HG03045 (cell line): ENCODE results near the gene TTLL4.
"Not testable (repeated sequence)": the region's sequence is repeated elsewhere in the genome, so short reads cannot be mapped to it uniquely, and the experiment has no call there.

Experiments used
- ATAC-seq: cut with Tn5 transposase; IDR thresholded peaks from one replicate; pipeline ENCODE4 v1.9.1; 2021; ENCODE audit warnings: mild to moderate bottlenecking, moderate library complexity; ENCODE audit not compliant: unreplicated experiment

Gene TTLL4, protein sequence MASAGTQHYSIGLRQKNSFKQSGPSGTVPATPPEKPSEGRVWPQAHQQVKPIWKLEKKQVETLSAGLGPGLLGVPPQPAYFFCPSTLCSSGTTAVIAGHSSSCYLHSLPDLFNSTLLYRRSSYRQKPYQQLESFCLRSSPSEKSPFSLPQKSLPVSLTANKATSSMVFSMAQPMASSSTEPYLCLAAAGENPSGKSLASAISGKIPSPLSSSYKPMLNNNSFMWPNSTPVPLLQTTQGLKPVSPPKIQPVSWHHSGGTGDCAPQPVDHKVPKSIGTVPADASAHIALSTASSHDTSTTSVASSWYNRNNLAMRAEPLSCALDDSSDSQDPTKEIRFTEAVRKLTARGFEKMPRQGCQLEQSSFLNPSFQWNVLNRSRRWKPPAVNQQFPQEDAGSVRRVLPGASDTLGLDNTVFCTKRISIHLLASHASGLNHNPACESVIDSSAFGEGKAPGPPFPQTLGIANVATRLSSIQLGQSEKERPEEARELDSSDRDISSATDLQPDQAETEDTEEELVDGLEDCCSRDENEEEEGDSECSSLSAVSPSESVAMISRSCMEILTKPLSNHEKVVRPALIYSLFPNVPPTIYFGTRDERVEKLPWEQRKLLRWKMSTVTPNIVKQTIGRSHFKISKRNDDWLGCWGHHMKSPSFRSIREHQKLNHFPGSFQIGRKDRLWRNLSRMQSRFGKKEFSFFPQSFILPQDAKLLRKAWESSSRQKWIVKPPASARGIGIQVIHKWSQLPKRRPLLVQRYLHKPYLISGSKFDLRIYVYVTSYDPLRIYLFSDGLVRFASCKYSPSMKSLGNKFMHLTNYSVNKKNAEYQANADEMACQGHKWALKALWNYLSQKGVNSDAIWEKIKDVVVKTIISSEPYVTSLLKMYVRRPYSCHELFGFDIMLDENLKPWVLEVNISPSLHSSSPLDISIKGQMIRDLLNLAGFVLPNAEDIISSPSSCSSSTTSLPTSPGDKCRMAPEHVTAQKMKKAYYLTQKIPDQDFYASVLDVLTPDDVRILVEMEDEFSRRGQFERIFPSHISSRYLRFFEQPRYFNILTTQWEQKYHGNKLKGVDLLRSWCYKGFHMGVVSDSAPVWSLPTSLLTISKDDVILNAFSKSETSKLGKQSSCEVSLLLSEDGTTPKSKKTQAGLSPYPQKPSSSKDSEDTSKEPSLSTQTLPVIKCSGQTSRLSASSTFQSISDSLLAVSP

DNA sequence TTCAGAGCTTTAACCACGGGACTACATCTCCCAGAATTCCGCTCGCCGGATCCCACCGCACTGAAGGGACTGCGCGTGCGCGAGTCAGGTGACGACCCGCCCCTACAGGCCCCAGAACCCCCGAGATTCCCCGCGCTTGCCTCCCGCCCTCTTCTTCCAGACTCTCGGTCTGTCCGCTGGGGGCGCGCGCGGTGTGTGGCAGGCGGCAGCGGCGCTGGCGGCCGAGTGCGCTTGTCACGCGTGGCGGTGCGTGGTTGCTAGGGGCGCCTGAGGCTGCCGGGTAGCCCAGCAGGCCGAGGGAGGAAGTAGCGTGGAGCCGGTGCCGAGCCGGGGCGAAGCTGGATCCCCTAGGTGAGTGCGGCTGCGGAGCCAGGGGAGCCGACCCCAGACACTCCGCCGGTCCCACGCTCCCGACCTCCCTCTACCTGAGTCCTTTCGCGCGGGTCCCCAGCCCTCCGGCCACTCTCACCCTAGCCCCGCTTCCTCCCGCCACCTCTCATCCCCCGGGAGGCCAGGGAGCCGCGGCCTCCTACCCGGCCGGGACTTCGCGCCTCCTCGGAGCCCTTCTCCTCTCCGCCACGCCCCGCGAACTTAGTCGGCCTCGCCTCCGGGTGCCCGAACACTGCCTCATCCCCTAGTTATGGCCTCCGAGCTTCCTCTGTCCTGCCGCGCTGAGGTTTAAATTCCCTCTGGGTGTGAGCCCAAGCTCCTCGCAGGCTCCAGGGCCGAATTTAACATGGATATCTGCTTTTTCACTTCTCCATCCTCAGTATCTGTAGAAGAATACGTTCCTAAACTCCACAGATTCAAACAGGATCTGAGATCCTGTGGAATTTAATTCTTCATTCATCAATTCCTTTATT, at the start of gene TTLL4:
TTLL4 (plus strand) TSS at position 149 of the 863 bp plus-strand sequence. CDS start 26,842 bp downstream, outside the sequence.
- ATAC-seq = peak; percentile 92

DNA sequence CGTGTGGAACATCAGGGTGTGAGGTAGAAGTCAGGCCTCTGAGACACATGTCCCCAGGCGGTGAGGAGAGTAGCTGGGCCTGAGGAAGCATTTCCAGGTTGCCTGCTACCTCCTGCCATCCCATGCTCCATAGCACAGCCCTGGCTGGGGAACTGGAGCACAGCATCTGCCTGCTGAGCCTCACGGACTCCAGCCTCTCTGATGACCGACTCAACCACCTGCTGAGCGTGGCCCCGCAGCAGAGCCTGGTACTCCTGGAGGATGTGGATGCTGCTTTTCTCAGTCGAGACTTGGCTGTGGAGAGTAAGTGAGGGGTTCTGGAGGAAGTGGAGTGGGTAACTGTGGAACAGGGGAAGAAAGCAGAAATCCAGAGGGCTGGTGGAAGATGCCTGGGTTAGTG, 48.3 kb upstream of the TTLL4 start:
- no peak for ATAC-seq

DNA sequence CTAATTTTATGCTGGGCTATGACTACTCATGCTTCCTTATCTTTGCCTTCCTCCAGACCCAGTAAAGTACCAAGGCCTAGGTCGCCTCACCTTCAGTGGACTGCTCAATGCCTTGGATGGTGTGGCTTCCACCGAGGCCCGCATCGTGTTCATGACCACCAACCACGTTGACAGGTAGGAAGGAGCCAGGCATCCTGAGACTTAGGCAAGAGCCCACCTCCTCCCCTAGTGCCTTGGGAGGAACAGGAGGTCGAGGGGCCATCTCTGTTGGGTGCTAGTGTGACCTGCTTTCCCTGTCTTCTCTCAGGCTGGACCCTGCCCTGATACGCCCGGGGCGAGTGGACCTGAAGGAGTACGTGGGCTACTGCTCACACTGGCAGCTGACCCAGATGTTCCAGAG, 47.8 kb upstream of the TTLL4 start:
- ATAC-seq = no peak

DNA sequence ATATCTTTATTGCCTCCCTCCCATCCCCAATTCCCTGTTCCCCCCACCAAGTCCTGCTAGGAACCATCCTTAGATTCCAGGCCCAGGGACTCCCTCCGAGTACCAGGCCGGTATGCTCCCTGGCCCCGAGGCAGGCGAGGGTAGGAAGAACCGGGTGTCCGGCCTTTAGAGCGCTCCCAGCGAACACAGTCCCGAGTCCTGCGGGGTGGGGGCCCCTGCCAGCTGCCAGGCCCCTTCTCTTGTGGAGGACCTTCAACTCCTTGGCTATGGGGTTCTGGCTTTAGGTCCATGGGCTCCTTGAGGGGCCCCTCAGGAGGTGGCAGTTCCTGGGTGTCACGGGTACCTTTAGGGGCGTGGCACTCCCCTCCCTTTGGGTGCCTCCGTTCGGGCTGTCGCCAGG, 46.7 kb upstream of the TTLL4 start:
- no peak for ATAC-seq

DNA sequence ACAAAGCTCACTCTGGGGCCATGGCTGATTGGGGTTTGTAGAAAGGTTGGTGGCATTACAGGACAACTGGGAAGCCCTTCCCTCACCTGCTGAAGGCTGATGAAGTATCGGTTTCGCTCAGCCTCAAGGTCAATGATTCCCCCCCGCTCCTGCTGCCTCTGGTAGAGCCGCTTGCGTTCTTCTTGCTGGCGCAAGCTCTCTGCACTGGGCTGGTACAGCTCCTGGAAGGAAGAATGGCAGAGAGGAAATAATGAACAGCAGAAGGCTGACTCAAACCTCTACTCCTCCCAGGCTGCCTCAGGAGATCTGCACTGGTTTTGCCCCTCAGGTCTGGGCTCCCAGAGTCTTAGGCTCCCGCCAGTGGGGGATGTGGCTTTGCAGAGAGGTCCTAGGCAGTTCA, 46.0 kb upstream of the TTLL4 start:
- ATAC-seq = no peak

DNA sequence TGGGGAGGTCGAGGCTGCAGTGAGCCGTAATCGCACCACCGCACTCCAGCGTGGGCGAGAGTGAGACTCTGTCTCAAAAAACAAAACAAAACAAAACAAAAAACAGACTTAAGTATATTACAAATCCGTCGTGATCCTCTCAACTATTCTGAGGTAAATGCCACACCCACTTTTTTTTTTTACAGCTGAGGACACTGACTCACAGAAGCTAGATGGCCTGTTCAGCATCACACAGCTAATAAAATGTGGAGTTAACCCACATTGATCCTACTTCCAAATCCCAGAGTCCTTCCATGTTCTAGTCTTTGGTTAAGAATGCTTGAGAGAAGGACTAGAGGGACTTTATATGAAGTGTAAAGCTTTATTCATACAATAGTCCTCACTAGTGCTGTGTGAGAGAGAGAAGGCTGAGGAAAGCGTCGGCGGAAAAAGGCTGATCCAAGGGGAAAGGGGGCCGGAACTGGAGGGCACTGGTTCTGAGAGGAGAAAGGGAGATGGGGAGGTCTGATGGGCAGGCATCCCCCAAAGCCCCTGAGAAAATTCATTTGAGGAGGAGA, 39.5 kb upstream of the TTLL4 start:
- ATAC-seq = peak; percentile 11

DNA sequence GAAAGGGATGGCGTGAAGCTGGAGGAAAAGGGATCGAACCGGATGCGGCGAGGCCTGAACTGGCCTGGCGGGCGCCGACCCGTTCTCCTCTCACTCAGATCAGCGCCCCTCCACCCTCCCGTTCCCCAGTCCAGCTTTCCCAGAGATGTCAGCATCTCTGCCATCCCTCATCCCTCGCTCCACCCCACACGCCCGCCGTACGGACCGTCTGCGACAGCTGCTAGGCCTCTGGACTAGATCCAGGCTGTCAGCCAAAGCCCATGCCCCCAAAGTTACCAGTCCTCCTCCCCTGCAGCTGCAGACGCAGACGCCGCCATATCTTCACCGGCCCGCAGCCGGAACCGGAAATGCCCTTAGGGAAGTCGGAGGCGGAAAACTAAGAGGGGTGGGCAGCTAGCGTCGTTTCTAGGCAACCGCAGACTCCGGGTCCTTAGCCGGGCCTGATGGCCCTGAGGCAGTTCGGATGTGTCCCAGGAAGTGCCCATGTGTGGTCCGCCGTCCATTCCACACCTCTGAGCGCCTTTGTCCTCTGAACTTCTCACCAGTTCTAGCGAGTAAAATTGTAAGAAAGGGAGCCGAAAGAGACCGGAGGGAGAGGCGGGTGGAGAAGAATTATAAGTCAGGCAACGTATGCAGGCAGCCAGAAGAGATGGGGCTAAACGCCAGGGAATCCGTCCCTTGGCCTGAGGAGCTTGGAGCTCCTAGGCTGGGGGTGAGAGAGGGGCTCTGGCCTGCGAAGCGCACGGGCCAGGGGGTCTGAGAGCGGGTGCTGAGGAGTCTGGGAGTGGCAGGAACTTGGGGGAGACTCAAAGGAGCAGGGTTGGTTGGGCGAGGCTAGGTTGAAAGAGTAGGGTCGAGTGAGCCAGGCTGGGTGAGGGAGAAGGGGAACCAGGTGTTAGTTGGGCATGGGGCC, 38.7 kb upstream of the TTLL4 start, which contains the start of the genes RNF25 and STK36:
RNF25 (minus strand) TSS at position 349 of the 913 bp plus-strand sequence; CDS start at position 317, 32 bp downstream.
STK36 (plus strand) TSS at position 433 of the 913 bp plus-strand sequence. CDS start 744 bp downstream, outside the sequence.
- ATAC-seq = peak; percentile 96

DNA sequence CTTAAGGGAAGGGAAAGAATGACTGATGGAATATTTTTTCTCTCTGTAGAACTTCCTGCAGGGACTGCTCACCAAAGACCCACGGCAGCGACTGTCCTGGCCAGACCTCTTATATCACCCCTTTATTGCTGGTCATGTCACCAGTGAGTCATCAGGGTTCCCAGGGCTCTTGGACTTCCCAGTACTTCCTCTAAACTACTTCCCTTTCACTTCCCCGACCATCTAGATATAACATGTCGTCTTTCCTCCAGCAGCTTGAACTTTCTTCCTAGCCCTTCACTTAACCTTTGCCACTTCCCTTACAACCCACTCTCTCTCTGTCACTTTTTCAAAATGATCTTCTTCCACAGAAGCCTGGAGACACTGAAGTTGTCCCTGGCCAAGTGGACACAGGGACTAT, 31.5 kb upstream of the TTLL4 start:
- no peak for ATAC-seq

DNA sequence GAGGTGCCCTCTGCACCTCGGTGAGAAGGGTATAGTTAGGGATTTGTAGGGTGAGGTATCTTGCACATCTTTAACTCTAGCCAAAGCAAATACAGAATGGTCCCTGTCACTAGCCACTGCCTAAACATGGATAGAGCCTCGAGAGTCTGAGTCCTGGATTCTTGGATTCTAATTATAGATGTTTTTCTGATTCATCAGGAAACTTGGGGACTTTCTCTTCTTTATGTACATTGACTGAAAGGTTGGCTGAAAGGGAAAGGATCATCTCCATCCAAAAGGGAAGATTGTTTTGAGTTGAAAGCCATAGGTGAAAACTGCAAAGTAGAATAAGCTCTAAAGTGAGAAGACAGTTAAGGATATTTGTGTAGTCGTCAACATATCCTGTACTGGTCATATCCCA, 30.6 kb upstream of the TTLL4 start:
- no peak for ATAC-seq

DNA sequence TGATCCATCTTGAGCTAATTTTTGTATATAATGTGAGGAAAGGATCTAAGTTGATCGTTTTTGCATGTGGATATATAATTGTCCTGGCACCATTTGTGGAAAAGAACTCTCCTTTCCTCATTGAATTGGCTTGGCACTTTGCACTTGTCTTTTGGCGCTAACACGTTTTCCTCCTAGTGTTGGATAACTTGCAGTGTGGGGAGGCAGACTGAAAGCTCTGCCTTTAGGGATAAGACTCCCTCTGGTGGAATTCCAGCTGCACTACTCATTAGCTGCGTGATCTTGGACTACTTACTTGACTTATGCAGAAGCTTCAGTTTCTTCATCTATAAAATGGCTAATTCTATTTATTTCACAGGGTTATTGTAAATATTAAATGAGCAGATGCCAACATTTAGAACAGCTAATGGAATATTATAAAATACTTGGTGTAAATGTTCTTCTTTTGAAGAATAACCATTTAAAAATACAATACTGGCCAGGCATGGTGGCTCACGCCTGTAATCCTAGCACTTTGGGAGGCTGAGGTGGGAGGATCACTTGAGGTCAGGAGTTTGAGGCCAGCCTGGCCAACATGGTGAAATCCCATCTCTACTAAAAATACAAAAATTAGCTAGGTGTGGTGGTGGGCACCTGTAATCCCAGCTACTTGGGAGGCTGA, 23.1 kb upstream of the TTLL4 start:
- ATAC-seq = not testable (repeated sequence)

DNA sequence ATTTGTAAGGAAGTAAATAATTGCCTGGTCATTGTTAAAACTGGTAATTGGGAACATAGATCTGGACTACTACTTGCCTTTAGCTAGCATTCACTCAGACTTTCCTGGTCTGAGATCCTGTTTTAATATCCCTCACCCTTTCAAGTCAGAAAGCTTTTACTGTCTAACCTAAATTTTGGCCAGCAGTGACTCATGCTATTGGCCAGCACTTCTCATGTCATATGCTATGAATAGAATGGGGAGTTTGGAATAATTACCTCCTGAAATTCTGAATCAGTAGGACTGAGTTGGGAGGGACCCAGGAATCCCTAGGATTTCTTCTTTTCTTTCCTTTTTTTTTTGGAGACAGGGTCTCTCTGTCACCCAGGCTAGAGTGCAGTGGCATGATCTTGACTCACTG, 19.4 kb upstream of the TTLL4 start:
- ATAC-seq = no peak

DNA sequence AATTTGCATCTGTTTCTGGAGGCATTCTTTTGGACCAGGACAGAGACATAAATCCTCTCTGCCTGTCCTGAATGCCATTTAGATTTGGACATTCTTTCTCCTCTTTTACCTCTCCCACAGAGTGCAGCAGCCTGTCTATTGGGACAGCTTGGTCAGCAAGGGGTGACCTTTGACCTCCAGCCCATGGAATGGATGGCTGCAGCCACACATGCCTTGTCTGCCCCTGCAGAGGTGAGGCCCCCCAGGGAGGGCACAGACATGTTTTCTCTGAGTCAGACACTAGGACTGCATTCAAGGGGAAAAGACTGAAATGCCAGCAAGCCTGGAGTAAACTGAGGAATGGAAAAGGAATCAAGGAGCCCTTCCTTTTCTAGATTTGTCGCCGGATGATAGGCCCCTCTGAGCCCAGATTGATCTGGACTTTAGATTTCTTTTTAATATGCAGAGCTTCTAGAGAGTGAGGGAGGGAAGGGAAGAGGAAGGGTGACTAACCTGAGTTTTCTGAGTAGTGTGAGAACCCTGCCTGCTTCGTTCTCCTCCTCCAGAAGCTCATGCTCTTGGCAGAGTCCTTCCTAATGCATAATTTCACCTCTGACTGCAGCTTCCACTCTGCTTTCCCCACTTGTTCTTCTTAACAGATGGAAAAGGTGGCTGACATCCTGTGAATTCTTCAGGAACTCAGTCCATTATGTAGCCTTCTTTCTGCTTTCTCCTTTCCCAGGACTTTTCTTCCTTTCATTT, 16.1 kb upstream of the TTLL4 start:
- no peak for ATAC-seq

DNA sequence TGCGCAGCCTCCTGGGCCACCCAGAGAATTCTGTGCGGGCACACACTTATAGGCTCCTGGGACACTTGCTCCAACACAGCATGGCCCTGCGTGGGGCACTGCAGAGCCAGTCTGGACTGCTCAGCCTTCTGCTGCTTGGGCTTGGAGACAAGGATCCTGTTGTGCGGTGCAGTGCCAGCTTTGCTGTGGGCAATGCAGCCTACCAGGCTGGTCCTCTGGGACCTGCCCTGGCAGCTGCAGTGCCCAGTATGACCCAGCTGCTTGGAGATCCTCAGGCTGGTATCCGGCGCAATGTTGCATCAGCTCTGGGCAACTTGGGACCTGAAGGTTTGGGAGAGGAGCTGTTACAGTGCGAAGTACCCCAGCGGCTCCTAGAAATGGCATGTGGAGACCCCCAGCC, 11.8 kb upstream of the TTLL4 start:
- no peak for ATAC-seq

DNA sequence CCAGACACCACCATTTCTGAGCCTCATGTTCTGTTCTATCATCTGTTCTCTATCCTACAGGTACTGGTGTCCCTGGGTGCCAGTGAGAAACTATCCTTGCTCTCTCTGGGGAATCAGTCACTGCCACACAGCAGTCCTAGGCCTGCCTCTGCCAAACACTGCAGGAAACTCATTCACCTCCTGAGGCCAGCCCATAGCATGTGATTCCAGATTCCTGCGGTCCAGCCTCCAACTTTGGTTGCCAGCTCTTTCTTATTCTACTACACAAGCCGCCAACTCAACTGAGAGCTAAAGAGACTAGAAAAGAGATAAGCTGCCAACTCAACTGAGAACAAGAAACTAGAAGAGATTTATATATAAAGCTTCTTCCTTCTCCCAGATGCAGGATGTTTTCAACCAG, 8.8 kb upstream of the TTLL4 start:
- no peak for ATAC-seq

DNA sequence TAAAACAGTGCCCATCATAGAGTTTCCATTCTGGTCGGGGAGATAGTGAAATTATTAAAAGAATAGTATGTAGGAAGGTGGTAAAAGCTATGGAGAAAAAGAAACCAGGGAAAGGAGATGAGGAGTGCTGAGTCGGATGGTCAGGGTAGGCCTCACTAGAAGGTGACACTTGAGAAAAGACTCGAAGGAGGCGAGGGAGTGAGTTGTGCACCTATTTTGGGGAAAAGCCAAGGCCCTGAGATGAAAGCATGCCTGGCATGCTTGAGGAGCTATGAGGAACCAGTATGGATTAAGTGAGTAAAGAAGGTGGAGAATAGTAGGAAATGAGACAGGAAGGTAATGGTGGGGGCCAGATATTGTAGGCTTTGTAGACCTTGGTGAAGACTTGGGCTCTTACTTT, 7.3 kb upstream of the TTLL4 start:
- no peak for ATAC-seq

DNA sequence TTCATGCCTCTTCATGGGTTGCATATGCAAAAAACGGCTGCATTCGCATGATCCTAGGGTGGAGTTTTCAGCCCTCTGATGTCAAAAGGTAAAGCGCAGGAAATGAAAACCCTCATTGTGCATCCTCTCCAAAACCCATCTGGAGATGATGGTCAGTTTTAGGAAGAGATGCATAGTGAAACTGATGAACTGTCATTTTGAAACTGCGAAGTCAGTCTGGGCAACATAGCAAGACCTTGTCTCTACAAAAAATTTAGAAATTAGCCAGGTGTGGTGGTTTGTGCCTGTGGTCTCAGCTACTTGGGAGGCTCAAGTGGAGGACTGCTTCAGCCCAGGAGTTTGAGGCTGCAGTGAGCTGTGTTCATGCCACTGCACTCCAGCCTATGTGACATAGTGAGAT, 2.5 kb upstream of the TTLL4 start:
- no peak for ATAC-seq

DNA sequence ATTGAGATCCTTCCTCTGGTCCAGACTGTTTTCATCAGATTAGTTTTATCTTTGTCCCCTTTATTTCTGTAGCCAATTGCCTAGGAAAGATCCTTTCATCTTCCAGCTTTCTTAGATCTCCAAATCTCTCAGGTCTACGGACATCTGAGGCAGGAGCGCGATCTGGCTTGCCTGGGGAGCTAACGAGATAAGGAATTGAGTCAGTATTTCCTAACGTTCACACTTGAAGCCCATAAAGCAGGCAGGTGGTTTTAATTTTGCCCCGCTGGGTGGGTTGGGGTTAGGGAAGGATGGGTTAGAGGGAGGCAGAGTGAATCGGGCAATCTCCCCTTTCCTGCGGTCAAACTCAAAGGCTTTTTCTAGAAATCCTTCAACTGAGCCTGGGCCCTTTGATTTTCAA, 727 bp upstream of the TTLL4 start:
- ATAC-seq = no peak

DNA sequence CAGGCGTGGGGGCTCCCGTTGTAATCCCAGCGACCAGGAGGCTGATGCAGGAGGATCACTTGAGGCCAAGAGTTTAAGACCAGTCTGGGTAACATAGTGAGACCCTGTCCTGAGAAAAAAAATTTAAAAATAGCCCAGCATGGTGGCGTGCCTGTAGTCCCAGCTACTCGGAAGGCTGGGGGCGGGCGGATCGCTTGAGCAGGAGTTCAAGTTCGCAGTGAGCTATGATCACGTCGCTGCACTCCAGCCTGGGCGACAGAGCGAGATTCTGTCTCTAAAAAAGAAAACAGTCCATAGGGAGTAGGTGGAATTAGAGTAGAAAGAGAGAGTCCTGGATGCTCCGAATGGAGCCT, 325 bp upstream of the TTLL4 start:
- no peak for ATAC-seq
